Measurements from ENCODE around the gene IFNA1.
"Not testable (repeated sequence)": the region's sequence is repeated elsewhere in the genome, so short reads cannot be mapped to it uniquely, and the experiment has no call there.

IFNA1 gene

DNA sequence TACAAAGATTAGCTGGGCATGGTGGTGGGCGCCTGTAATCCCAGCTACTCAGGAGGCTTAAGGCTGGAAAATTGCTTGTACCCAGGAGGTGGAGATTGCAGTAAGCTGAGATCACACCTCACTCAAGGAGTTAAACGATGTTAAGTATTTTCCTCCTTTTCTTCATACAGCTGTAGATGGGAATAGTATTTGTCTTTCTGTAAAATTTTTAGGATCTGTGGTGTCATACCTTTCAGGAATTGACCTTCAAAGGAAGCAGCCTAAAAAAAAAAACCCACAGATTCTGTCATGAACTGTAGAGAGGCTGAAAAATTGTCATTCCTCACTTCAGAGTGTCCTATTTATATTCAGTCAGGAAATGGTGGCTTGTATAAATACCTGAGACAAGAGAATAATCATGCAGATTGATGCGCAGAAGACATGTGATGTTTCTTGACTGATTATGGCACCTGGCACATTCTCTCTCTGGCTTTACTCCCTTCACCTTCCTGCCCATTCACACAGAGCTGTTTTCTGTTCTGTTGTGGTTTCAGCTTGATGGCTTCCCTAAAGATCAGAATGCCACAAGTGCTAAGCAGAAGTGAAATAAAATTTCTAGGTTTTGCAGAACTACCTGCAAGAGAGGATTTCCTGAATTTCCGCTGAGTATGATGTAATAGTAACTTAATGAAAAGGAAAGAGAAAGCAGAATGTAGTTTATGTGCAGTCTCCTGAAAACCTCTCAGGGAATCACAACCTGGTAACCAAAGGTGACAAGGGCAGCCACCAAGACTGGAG is 3.8 kb downstream of the IFNA1 start:
- no peak for DNase-seq (ENCODE audit: low read depth, low spot score)

DNA sequence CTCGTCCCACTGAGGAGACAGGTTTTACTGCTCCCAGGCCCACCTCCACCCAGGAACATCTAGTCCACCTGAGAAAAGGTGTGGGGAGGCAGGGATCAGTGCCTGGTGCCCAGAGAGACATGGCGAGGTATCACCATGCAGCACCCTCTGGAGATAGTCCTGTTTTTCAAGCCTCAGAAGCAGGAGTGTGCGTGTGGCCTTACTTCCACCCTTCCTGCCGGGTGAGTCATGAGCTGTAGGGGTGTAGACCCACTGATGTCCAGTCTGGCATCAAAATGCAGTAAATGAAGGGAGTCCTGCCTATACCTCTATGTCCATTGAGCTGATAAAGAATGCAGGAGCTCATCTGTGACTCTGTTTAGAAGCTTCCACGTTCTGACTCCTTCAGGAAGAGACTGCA is 9.1 kb downstream of the IFNA1 start:
- DNase-seq (ENCODE audit: low read depth, low spot score), result not testable (repeated sequence)

DNA sequence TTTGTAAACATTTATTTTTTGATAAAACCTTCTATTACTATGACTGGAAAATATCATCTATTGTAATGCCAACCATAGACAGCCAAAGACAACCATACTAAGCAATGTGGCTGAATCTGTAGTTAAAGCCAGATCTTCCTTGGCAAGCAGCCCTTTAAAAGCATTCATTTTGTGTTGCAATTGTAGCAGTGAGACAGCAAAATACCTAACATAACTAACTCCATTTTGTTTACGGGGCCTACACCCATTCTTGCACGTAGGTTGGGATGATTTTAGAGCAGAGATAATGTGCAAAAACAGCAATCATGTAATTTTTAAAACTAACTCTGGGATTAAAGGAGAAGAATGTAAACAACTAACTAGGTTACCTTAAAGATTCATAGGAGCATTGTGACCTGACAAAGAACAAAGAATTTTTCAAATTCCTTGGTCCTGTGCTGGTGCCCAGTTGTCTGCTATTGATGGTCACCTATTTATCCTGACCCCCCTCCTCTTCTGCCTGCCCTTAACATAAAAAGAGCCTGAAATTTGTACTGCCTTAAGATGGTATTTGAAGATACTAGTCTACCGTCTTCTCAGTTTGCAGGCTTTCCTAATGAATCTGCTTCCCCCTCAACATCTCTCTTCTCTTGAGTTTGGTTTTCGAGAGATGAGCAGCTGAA is 10.6 kb downstream of the IFNA1 start:
- DNase-seq (ENCODE audit: low read depth, low spot score), result no peak

- no peak for DNase-seq (ENCODE audit: low read depth, low spot score)
These were observed 12.4 kb downstream of the IFNA1 start for GRCh38 chr9:21452681-21453080.

DNA sequence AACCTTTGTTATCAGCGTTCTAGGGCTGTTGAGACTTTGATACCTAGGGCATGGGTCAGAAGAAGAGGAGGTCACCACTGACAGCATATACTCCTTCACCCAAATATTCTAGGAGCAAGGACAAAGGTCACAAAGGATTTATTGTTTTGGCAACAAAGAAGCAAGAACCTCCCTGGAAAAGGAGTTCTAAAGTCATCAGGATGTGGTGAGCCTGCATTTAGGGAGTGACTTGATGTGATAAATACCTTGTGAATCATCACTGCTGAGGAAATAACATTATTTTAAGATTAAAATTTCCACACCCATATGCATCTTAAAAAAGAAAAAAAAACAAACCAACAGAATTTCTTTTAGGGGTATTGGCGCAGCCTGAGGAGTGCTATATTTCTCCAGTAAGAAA is 13.9 kb downstream of the IFNA1 start:
- DNase-seq (ENCODE audit: low read depth, low spot score), result no peak

DNA sequence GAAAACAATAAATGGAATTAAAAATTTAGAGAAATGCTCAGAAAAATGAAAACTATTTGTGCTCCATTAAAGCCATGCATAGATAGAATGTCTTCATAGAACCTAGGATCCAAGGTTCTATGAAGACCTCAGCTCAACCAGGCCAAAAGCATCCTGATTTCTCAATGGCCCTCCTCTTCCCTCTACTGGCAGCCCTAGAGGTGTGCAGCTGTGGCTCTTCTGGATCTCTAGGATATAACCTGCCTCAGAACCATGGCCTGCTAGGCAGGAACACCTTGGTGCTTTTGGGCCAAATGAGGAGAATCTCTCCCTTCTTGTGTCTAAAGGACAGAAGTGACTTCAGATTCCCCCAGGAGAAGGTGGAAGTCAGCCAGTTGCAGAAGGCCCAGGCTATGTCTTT is 15.1 kb downstream of the IFNA1 start:
- peak; percentile 48 for DNase-seq (ENCODE audit: low read depth, low spot score)

GRCh38 chr9:21461377-21461776 is 21.1 kb downstream of the IFNA1 start:
- no peak for DNase-seq (ENCODE audit: low read depth, low spot score)

DNA sequence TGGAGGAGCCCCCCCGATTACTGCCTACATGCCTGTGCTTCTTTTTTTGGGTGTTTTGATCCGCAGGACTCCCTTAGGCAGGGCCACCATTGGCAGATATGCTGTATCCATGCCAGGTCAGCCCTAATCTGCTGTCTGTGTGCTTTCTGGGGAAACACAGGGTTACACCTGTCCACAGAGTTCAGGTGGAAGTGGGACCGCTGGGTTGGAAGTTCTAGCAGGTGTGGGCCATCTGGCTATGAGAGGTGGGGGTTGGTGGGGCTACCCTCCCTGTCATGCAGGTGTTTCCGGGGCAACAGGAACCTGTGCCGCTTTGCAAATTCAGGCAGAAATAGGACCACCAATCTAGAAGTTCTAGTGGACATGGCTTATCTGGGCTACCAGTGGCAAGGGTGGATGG is 24.9 kb downstream of the IFNA1 start:
- DNase-seq (ENCODE audit: low read depth, low spot score), result no peak

- DNase-seq (ENCODE audit: low read depth, low spot score), result peak; percentile 18
These were observed 25.8 kb downstream of the IFNA1 start for GRCh38 chr9:21465859-21466518.

DNA sequence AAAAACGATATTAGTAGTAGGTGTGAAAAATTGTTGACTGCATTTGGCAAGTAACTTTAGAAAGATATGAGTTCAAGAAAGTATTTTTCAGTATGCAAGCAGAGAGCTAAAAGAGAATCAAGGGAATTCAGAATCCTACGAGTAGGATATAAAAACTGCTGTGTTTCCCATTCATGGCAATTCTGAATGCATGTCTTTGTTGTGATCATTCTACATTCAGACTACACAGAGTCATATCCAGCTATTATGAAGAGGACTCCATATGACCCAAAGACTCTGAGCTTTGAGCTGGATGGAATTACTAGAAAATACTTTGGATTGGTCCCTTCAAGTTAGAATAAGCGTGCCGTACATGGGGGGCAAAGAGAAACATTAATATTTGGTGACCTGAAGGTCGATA is 29.9 kb downstream of the IFNA1 start:
- no peak for DNase-seq (ENCODE audit: low read depth, low spot score)

- DNase-seq (ENCODE audit: low read depth, low spot score), result no peak
These were observed 33.0 kb downstream of the IFNA1 start for GRCh38 chr9:21473236-21473635.

- DNase-seq (ENCODE audit: low read depth, low spot score), result no peak
These were observed 37.2 kb downstream of the IFNA1 start for GRCh38 chr9:21477466-21477865.

- no peak for DNase-seq (ENCODE audit: low read depth, low spot score)
These were observed 39.0 kb downstream of the IFNA1 start for GRCh38 chr9:21479152-21479702.

DNA sequence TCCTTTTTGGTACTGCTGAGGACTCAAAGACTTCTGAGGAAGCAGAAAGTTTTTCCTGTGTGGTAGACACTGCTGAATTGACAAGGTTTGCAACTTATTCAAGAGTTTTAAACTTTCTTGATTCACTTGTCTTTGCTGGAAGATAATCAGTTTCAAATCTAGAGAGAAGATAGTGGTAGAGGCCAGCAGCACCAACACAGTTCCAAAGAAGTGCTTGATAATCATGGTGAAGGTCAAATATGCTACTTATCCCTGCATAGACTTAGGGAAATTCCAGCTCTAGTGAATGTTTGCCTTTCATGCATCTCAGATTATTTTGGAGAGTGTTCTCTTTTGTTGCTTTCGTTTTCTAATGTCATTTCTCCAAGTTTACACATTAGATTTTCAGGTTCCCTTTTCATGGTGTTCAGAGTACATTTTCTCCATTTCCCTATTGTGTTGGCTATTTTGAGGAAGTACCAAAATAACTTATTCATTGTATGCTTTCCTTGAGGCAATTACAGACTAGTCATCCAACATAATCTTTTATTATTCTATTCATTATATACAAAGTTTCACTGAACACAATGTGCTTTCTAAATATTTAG is 41.3 kb downstream of the IFNA1 start:
- no peak for DNase-seq (ENCODE audit: low read depth, low spot score)

DNA sequence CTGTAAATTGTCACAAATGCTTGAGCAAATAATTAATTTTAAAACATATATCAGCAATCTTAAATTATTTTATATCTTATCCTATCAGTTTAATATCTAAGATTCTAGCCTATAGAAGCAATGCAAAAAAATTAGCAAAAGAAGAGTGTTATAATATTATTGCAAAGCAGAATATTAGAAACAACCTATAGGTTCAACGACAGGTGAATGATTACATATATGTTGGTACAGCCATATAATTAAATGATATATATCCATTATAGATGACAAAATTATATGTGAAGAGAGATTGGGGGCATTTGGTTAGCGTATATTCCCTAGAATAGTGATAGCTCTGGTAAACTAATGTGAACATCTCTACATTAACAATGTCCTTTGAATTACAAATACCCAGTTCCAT is 42.0 kb downstream of the IFNA1 start, which contains the start of gene IFNE:
Gene IFNE, minus strand, starts transcription at position 101 of the 400 bp plus-strand sequence. CDS start 619 bp downstream, outside the sequence.
- no peak for DNase-seq (ENCODE audit: low read depth, low spot score)

Data from ELF-1 (cell line).